Hematopoietic multipotent progenitor cell treated with erythropoietin and hydrocortisone succinate and interleukin-3 and kit ligand, for 4 days (in vitro differentiated cells): ENCODE results near the gene ZNF766.
"Not testable (repeated sequence)": the region's sequence is repeated elsewhere in the genome, so short reads cannot be mapped to it uniquely, and the experiment has no call there.

ENCODE experiments used
- DNase-seq: peaks from one replicate; pipeline ENCODE4 v3.0.0-alpha.2; 2015

Gene ZNF766

GRCh38 chr19:52277471-52277870, 8.1 kb downstream of the ZNF766 start:
- no peak for DNase-seq

DNA sequence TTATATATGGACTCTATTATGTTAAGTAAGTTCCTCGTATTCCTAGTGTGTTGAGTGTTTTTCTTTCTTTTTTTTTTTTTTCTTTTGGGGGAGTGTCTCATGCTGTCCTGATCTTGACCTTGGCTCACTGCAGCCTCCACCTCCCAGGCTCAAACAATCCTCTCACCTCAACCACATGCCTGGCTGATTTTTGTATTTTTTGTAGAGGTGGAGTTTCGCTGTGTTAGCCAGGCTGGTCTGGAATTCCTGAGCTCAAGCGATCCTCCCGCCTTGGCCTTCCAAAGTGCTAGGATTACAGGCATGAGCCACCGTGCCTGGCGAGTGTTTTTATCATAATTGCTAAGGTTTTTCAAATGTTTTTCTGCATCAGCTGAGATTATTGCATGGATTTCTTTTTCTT, 16.9 kb downstream of the ZNF766 start:
- no peak for DNase-seq

DNA sequence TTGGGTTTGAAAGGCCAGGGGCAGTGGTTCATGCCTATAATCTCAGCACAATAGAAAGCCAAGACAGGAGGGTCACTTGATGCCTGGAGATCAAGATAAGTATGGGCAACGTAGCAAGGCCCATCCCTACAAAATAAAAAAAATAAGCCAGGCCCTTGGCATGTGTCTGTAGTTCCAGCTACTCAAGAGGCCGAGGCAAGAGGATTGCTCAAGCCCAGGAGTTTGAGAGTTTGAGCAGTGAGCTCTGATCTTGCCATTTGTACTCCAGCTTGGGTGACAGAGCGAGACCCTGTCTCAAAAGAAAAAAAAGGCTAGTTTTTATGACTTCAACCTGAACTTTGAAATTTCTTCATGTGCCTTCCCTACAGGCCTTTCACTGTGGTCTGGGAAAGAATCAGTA, 22.4 kb downstream of the ZNF766 start:
- DNase-seq, result no peak

GRCh38 chr19:52292946-52293345, 23.6 kb downstream of the ZNF766 start:
- DNase-seq, result not testable (repeated sequence)

DNA sequence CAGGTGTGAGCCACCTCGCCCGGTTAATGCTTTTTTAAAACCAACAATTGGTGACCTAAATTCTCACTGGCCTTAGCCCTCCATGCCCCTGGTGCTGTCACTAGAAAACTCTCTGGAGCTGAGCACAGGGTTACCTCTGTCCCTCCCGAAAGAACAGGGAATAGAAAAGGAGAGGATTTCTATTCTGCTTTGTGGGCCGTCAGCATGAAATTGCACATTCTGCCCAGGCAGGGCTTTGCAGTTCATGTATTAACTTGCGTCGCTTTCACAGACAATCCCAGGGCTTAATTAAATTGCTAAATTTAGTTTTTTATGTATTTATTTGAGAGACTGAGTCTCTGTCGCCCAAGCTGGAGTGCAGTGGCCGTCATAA, 27.0 kb downstream of the ZNF766 start:
- no peak for DNase-seq

- DNase-seq, result peak; percentile 89
Observed at GRCh38 chr19:52296773-52297600, 27.6 kb downstream of the ZNF766 start, which contains the start of gene ZNF480. TSS of gene ZNF480 (plus strand) at chr19:52297169. CDS start at chr19:52300413, 3,244 bp downstream.

DNA sequence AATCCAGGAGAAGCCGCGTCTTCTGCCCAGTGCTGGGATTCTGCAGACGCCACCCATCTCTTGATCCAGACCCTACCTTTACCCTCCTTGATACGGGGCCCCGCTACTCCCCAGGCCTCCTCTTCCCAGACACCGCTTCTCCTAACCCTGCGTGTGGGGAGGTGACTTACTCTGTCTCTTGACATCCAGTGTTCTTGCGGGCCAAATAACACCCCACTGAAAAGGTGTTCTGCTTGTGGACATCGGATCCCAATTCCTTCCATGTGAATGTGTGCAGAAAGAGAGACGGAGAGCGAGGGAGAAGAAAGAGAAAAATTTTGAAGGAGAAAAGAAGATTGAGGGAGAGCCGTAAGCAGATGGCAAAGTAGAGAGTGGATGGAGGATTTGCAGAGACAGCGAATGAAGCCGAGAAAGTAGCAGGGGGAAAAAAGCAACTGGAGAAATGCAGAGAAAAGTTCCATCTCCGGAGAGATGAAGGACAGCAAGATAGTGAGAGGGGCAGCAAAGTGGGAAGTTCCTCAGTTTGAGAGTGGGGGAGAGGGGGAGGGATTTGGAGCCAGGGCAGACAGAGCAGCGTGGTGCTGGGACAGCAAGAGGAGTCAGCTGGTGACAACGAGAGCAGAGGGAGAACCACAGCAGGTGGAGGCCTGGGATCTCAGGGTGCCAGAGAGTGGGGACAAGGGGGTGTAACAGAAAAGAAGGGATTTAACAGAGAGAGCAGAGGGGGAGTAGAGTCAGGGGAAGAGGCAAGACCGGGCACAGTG, 28.4 kb downstream of the ZNF766 start:
- DNase-seq, result peak; percentile 61

DNA sequence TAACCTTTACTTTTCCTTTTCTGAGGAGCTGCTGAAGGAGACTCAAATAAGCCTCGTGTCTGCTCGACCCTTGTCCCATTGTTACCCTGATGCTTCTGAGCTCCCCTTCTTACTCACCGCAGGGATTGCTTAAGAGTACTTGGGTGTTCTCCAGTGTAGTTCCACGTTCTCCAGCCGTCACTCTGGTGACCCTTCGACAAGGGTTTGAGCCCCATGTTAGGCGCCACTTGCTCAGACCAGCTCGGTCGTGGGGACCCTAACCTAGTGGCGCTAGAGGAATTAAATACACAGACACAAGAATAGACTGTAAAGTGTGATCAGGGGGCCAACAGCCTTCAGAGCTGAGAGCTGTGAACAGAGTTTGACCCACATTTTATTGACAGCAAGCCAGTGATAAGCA, 37.9 kb downstream of the ZNF766 start:
- DNase-seq, result peak; percentile 26

DNA sequence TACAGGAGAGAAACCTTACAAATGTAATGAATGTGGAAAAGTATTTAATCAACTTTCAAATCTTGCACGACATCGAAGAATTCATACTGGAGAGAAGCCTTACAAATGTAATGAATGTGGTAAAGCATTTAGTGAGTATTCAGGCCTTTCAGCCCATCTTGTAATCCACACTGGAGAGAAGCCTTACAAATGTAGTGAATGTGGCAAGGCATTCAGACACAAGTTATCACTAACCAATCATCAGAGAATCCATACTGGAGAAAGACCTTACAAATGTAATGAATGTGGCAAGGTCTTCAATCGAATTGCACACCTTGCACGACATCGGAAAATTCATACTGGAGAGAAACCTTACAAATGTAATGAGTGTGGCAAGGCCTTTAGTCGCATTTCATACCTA, 53.0 kb downstream of the ZNF766 start:
- DNase-seq, result no peak

GRCh38 chr19:52331757-52332156, 62.4 kb downstream of the ZNF766 start:
- DNase-seq, result no peak

- no peak for DNase-seq
Observed at GRCh38 chr19:52335768-52336116, 66.4 kb downstream of the ZNF766 start.

- peak; percentile 94 for DNase-seq
Observed at GRCh38 chr19:52336117-52336790, 66.9 kb downstream of the ZNF766 start, which contains the start of gene ZNF610. TSS of gene ZNF610 (plus strand) at chr19:52336243. CDS start at chr19:52349173, 12,930 bp downstream.

GRCh38 chr19:52336791-52337381, 67.5 kb downstream of the ZNF766 start:
- peak; percentile 26 for DNase-seq

DNA sequence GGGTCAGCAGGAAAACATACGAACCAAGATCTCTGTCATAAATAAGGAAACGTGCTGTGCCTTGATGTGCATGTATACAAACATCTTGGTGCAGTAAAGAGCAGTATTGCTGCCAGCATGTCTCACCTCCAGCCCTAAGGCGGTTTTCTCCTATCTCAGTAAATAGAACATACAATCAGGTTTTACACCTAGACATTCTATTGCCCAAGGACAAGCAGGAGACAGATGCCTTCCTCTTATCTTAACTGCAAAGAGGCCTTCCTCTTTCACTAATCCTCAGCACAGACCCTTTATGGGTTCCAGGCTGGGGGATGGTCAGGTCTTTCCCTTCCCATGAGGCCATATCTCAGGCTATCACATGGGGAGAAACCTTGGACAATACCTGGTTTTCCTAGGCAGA, 69.6 kb downstream of the ZNF766 start:
- not testable (repeated sequence) for DNase-seq

DNA sequence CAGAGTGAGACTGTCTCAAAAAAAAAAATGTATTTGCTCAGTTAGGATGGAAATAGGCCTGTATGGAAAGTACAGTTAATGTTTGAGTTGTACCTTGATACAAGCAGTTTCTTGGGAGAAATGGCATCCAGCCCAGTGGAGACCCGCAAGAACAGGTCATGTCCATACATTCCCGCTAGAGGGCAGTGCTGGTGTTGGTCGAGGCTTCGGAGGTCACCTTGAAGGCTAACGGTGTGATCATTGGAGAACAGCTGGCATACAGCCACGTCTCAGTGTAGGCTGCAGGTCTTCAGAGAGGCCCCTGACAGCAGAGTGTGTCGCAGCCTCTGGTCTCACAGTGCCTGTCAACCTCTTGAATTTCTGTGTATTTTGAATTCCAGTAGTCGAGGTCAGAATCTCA, 74.2 kb downstream of the ZNF766 start:
- DNase-seq, result peak; percentile 63

- DNase-seq, result no peak
Observed at GRCh38 chr19:52345162-52345561, 75.8 kb downstream of the ZNF766 start.
